Fibroblast of villous mesenchyme (primary cell): Measurements from ENCODE around the gene ZNF280D. TPM values are rescaled to one million over a fixed set of nuclear protein-coding genes. Genes with fewer than 3 reads are reported as not detected.
"Not testable (repeated sequence)": the region's sequence is repeated elsewhere in the genome, so short reads cannot be mapped to it uniquely, and the experiment has no call there.

Source experiments
- DNase-seq: peaks from one replicate; pipeline ENCODE4 v3.0.0-alpha.2; 2010; ENCODE audit warnings: low read depth
- H3K4me3 ChIP-seq: 2 replicates; pipeline ENCODE4 v1.5.1; 2011; ENCODE audit warnings: low read depth, mild to moderate bottlenecking, low read length
- CTCF ChIP-seq: IDR thresholded peaks from 2 replicates; pipeline ENCODE4 v1.5.1; 2012; ENCODE audit warnings: low read depth, mild to moderate bottlenecking, low read length; ENCODE audit not compliant: insufficient read depth
- total RNA-seq: library from RNA; depleted of rRNA; stranded (reverse); fragments of >200 nt; gene quantifications from 2 replicates; pipeline ENCODE4 v1.2.3, GENCODE V29; 2012

Gene ZNF280D
- total RNA-seq, 1 donor: 51.8 TPM

- TF ChIP-seq CTCF: no peak
- H3K4me3 ChIP-seq: no peak overlapping the region
- no peak for DNase-seq
Observed at GRCh38 chr15:56719774-56720555, 13.3 kb downstream of the ZNF280D start.

DNA sequence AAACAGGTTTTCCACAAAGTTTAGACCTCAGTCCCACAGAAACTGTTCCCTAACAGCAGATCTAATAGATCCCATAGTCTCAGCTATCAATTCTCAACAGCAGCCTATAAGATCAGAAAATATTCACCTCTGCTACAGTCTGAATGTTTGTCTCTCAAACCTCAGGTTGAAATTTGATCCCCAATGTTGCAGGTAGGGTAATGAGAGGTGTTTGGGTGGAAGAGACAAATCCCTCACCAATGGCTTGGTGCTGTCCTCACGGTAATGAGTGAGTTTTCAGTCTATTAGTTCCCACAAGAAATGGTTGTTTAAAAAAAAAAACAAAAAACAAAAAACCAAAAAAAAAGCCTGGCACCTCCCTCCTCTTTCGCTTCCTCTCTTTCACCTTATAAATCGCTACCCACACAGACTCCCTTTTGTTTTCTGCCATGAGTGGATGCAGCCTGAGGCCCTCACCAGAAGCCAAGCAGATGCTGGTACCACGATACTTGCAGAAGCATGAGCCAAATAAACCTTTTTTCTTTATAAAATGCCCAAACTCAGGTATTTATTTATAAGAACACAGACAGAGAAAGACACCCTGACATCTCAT, 14.2 kb downstream of the ZNF280D start:
- TF ChIP-seq CTCF: no peak
- no peak for DNase-seq

DNA sequence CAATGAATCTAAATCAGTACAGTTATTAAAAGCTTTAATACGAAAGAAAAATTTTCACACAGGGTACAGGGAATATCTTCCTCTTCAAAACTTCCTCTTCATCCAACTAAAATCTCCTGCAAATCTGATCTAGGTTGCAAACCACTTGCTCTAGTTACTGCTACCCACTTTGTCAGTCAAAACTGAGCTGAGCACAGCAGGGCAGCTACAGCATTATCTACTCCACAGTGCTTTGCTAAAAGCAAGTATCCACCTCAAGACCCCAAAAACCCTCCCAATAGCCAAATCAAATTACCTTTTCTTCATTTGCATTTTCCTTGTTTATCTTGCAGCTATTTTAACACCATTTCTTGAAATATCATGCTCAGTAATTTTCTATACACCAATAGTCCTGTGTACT, 14.7 kb downstream of the ZNF280D start:
- H3K4me3 ChIP-seq: no peak overlapping the region
- TF ChIP-seq CTCF: no peak
- DNase-seq: no peak

More for the DNA sequence above, 14.2 kb downstream of the ZNF280D start:
- H3K4me3 ChIP-seq: no peak overlapping the region

- no peak for DNase-seq
Observed at GRCh38 chr15:56716334-56716733, 17.0 kb downstream of the ZNF280D start.

GRCh38 chr15:56715220-56715619, 18.1 kb downstream of the ZNF280D start:
- peak; percentile 63 for DNase-seq
- no peak for TF ChIP-seq CTCF
- no peak overlapping the region for H3K4me3 ChIP-seq

More at GRCh38 chr15:56716334-56716733, 17.0 kb downstream of the ZNF280D start:
- H3K4me3 ChIP-seq: no peak overlapping the region
- no peak for TF ChIP-seq CTCF

DNA sequence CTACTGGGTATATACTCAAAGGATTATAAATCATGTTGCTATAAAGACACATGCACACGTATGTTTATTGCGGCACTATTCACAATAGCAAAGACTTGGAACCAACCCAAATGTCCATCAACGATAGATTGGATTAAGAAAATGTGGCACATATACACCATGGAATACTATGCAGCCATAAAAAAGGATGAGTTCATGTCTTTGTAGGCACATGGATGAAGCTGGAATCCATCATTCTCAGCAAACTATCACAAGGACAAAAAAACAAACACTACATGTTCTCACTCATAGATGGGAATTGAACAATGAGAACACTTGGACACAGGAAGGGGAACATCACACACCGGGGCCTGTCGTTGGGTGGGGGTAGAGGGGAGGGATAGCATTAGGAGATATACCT, 23.8 kb downstream of the ZNF280D start:
- not testable (repeated sequence) for H3K4me3 ChIP-seq, DNase-seq

- no peak for DNase-seq
- no peak overlapping the region for H3K4me3 ChIP-seq
- no peak for TF ChIP-seq CTCF
Observed at GRCh38 chr15:56699743-56700142, 33.6 kb downstream of the ZNF280D start.
